H1 (cell line): ENCODE measurements around the gene RDH11. TPM values are rescaled to one million over a fixed set of nuclear protein-coding genes. Genes with fewer than 3 reads are reported as not detected.

Source experiments
- CTCF ChIA-PET: fragments of 300-600 bp; sonication (Branson Sonifier 250); formaldehyde crosslinking; loops from one replicate; lab custom pipeline; 2021; ENCODE audit not compliant: partially characterized antibody; lab: Charles Lee
- POLR2A ChIA-PET: fragments of 300-600 bp; sonication (Branson Sonifier 250); formaldehyde crosslinking; loops from one replicate; lab custom pipeline; 2021; ENCODE audit warnings: inconsistent platforms; ENCODE audit not compliant: partially characterized antibody; lab: Charles Lee
- DNase-seq, 2 experiments: peaks; one replicate each; pipeline versions ENCODE4 v3.0.0 to v3.0.0-alpha.2; 2010 to 2022; ENCODE audit warnings: low spot score in 2 of 2, low read depth in 1 of 2, mixed read lengths in 1 of 2
- FAIRE-seq: peaks from 2 replicates; lab custom pipeline; 2011; peaks lifted over from hg19 to GRCh38; lab: Jason Lieb, UNC
- H2AFZ ChIP-seq: 2 replicates; pipeline ENCODE4 v1.8.1; 2012; ENCODE audit warnings: low read length, inconsistent platforms
- H2AK5ac ChIP-seq: 2 replicates; pipeline ENCODE4 v1.6.1; 2013; ENCODE audit warnings: low read depth, low read length
- H2BK120ac ChIP-seq: replicated peaks from 2 replicates; pipeline ENCODE3; 2013; ENCODE audit warnings: low read depth, low read length, inconsistent platforms
- H2BK12ac ChIP-seq: 2 replicates; pipeline ENCODE4 v1.6.1; 2013; ENCODE audit warnings: low read depth, low read length
- H2BK15ac ChIP-seq: 2 replicates; pipeline ENCODE4 v1.6.1; 2013; ENCODE audit warnings: low read length
- H2BK20ac ChIP-seq: 2 replicates; pipeline ENCODE4 v1.6.1; 2013; ENCODE audit warnings: low read length
- H2BK5ac ChIP-seq: 2 replicates; pipeline ENCODE4 v1.6.1; 2013; ENCODE audit warnings: low read depth, low read length
- H3K14ac ChIP-seq: 2 replicates; pipeline ENCODE4 v1.6.1; 2013; ENCODE audit warnings: inconsistent platforms; ENCODE audit not compliant: insufficient read length
- H3K18ac ChIP-seq: 2 replicates; pipeline ENCODE4 v1.6.1; 2013; ENCODE audit warnings: low read length; ENCODE audit errors: extremely low read depth
- H3K23ac ChIP-seq: 2 replicates; pipeline ENCODE4 v1.6.1; 2013; ENCODE audit warnings: inconsistent platforms; ENCODE audit not compliant: insufficient read length
- H3K23me2 ChIP-seq: 2 replicates; pipeline ENCODE4 v1.6.1; 2013; ENCODE audit warnings: low read depth, low read length
- H3K27ac ChIP-seq: 2 replicates; pipeline ENCODE4 v1.6.1; 2011; ENCODE audit warnings: low read depth, low read length, inconsistent platforms
- H3K27me3 ChIP-seq, 4 experiments: replicated peaks in 1 of 4; 1 replicate in 1 of 4; 2 replicates in 3 of 4; pipeline versions ENCODE4 v1.6.1 to v1.8.1; 2011 to 2013; ENCODE audit warnings: low read length in 3 of 4, mild to moderate bottlenecking in 3 of 4, inconsistent platforms in 2 of 4, mixed read lengths in 2 of 4, moderate library complexity in 1 of 4; ENCODE audit not compliant: control insufficient read depth in 3 of 4, insufficient read depth in 3 of 4; ENCODE audit errors: extremely low read depth in 1 of 4
- H3K36me3 ChIP-seq, 4 experiments: 2 replicates each; pipeline versions ENCODE4 v1.6.1 to v1.8.1; 2011 to 2013; ENCODE audit warnings: mild to moderate bottlenecking in 4 of 4, low read length in 3 of 4, moderate library complexity in 2 of 4, control low read depth in 1 of 4, inconsistent platforms in 1 of 4; ENCODE audit not compliant: insufficient read depth in 4 of 4, control insufficient read depth in 2 of 4
- H3K4ac ChIP-seq: replicated peaks from 2 replicates; pipeline ENCODE3; 2013; ENCODE audit warnings: low read length, low read depth, mixed read lengths, inconsistent platforms; ENCODE audit not compliant: insufficient read length
- H3K4me1 ChIP-seq, 4 experiments: replicated peaks in 1 of 4; 1 replicate in 1 of 4; 2 replicates in 3 of 4; pipeline versions ENCODE4 v1.6.1 to v1.8.1; 2011 to 2013; ENCODE audit warnings: low read length in 3 of 4, inconsistent platforms in 2 of 4, mixed read lengths in 1 of 4; ENCODE audit not compliant: insufficient read depth in 4 of 4, control insufficient read depth in 3 of 4
- H3K4me2 ChIP-seq, 2 experiments: 2 replicates each; pipeline versions ENCODE4 v1.6.1 to v1.8.1; 2011 to 2013; ENCODE audit warnings: low read depth in 2 of 2, low read length in 2 of 2, control low read depth in 1 of 2, inconsistent platforms in 1 of 2, mild to moderate bottlenecking in 1 of 2; ENCODE audit not compliant: insufficient read depth in 1 of 2
- H3K4me3 ChIP-seq, 4 experiments: fragments of 200-600, 300-600 bp in 1 of 4; sonication (generic), shearing (Covaris generic), sonication (Bioruptor Twin) in 1 of 4; 2 replicates each; pipeline versions ENCODE4 v1.5.1 to v1.8.1; 2011 to 2016; ENCODE audit warnings: low read length in 4 of 4, low read depth in 3 of 4, control low read depth in 2 of 4, inconsistent platforms in 2 of 4, mild to moderate bottlenecking in 2 of 4, mixed read lengths in 1 of 4, moderate library complexity in 1 of 4; ENCODE audit not compliant: insufficient read depth in 2 of 4; ENCODE audit errors: extremely low read depth in 1 of 4
- H3K56ac ChIP-seq: replicated peaks from 2 replicates; pipeline ENCODE3; 2013; ENCODE audit warnings: low read depth, mild to moderate bottlenecking, mixed read lengths, low read length, inconsistent platforms; ENCODE audit not compliant: insufficient read length
- H3K79me1 ChIP-seq: 2 replicates; pipeline ENCODE4 v1.6.1; 2013; ENCODE audit warnings: low read depth, low read length, control low read depth
- H3K79me2 ChIP-seq, 2 experiments: 2 replicates each; pipeline versions ENCODE4 v1.6.1 to v1.8.1; 2012 to 2013; ENCODE audit warnings: low read length in 2 of 2, mild to moderate bottlenecking in 2 of 2, inconsistent platforms in 1 of 2; ENCODE audit not compliant: insufficient read depth in 2 of 2, control insufficient read depth in 1 of 2
- H3K9ac ChIP-seq, 4 experiments: replicated peaks in 1 of 4; 1 replicate in 1 of 4; 2 replicates in 3 of 4; pipeline versions ENCODE4 v1.6.1 to v1.8.1; 2011 to 2013; ENCODE audit warnings: low read depth in 3 of 4, low read length in 3 of 4, control low read depth in 2 of 4, mild to moderate bottlenecking in 2 of 4, moderate library complexity in 2 of 4, inconsistent platforms in 1 of 4; ENCODE audit errors: extremely low read depth in 1 of 4
- H3K9me3 ChIP-seq, 2 experiments: 2 replicates each; pipeline versions ENCODE4 v1.6.1 to v1.8.1; 2012 to 2013; ENCODE audit warnings: mild to moderate bottlenecking in 2 of 2, moderate library complexity in 2 of 2, control low read depth in 1 of 2, inconsistent platforms in 1 of 2, low read depth in 1 of 2, low read length in 1 of 2, mixed read lengths in 1 of 2; ENCODE audit not compliant: insufficient read depth in 2 of 2
- H4K20me1 ChIP-seq, 2 experiments: replicated peaks in 1 of 2; 2 replicates each; pipeline versions ENCODE3 to v1.8.1; 2011 to 2013; ENCODE audit warnings: inconsistent platforms in 2 of 2, low read length in 2 of 2, mild to moderate bottlenecking in 1 of 2; ENCODE audit not compliant: insufficient read depth in 2 of 2, control insufficient read depth in 1 of 2
- H4K5ac ChIP-seq: 2 replicates; pipeline ENCODE4 v1.6.1; 2013; ENCODE audit warnings: low read length, low read depth, mixed read lengths, inconsistent platforms; ENCODE audit not compliant: insufficient read length
- H4K8ac ChIP-seq: 2 replicates; pipeline ENCODE4 v1.8.0; 2013; ENCODE audit warnings: mild to moderate bottlenecking, moderate library complexity, low read length, inconsistent platforms; ENCODE audit not compliant: insufficient read depth; ENCODE audit errors: extremely low read depth
- H4K91ac ChIP-seq: replicated peaks from 2 replicates; pipeline ENCODE3; 2013; ENCODE audit warnings: low read length, mixed read lengths, inconsistent platforms; ENCODE audit not compliant: insufficient read length
- BRCA1 ChIP-seq: IDR thresholded peaks from 2 replicates; pipeline ENCODE4 v1.6.1; 2012; ENCODE audit warnings: low read depth, low read length, improper control_type of control experiment
- WGBS, 2 experiments: shearing (Covaris generic) in 1 of 2; methylation state at CpG; one replicate each; pipeline versions ENCODE4 v1.1.6 to v1.1.7; 2013 to 2015; ENCODE audit warnings: low lambda C conversion rate in 2 of 2, mixed read lengths in 2 of 2, inconsistent platforms in 1 of 2, low coverage in 1 of 2, missing lambda C conversion rate in 1 of 2; ENCODE audit not compliant: insufficient replicate concordance in 2 of 2, insufficient coverage in 1 of 2, insufficient read length in 1 of 2; ENCODE audit errors: extremely low coverage in 1 of 2, missing lambda C conversion rate in 1 of 2; 5-methylcytosine and 5-hydroxymethylcytosine counted together
- polyA plus RNA-seq, 7 experiments: library from polyadenylated mRNA; depleted of rRNA in 3 of 7; stranded (reverse) in 5 of 7; unstranded in 2 of 7; fragments of >200 nt in 5 of 7; fragments of 200-250 nt in 2 of 7; gene quantifications; 1 replicate in 5 of 7; 2 replicates in 1 of 7; 4 replicates in 1 of 7; pipeline versions ENCODE4 v1.2.1 to v1.2.3, GENCODE V29; 2011 to 2013; ENCODE audit warnings: missing spikeins in 2 of 7, mixed read lengths in 2 of 7
- total RNA-seq: library from RNA; stranded (reverse); fragmentation: NEBNext Ultra II Directional; extraction: Animal tissue kit (Norgen Biotek cat#: 25700); gene quantifications from 2 replicates; pipeline ENCODE4 v1.2.1, GENCODE V29; 2021

The RDH11 gene
- total and polyA plus RNA-seq, 2 of the 8 experiments (the other 6 are each of a cell fraction or from before 2014, with no cell fraction given), result 104 to 117 TPM

GRCh38 chr14:67705211-67705610 lies 9.6 kb upstream of the RDH11 start:
- Histone ChIP-seq H2AK5ac (no peak overlapping the region), H3K23ac (no peak overlapping the region), H4K8ac (no peak overlapping the region), H4K5ac (no peak overlapping the region), H2BK20ac (no peak overlapping the region), H3K4ac (no peak overlapping the region), H3K14ac (no peak overlapping the region), H3K9me3 (peaks cover 14 to 17% of the 10 kb centered on the region in 2 experiments), H3K23me2 (no peaks in the 10 kb centered on the region), H3K27ac (no peak overlapping the region), H3K36me3 (no peaks in the 10 kb centered on the region), H3K4me3 (no peak overlapping the region), H2BK5ac (no peak overlapping the region), H3K9ac (no peak overlapping the region), H3K18ac (no peak overlapping the region), H3K27me3 (no peaks in the 10 kb centered on the region), H2BK15ac (no peak overlapping the region), H3K4me2 (no peak overlapping the region), H4K20me1 (no peaks in the 10 kb centered on the region), H3K4me1 (no peaks in the 10 kb centered on the region), H2BK12ac (no peak overlapping the region), H3K79me1 (no peaks in the 10 kb centered on the region), H2AFZ (no peak overlapping the region), H3K56ac (no peak overlapping the region), H3K79me2 (no peaks in the 10 kb centered on the region), H4K91ac (no peak overlapping the region), H2BK120ac (no peak overlapping the region)
- CTCF ChIA-PET, result interaction anchor here (0.6 to 6.7 kb wide), 35 partner anchors 9 to 543 kb away, joined by 3 to 147 read pairs (median 7); partner anchors contain the start of genes ARG2, ATP6V1D, EIF2S1 and PIGH
- WGBS, 2 experiments, result 87% methylated on average over 3 of the region's 3 CpGs; no CpG with 5 or more reads in 1 of the 2 experiments
- no peak for FAIRE-seq
- no peak for DNase-seq
- POLR2A ChIA-PET, result interaction anchor here (2.5 kb wide), 1 partner anchor 10 kb away, joined by 13 read pairs; the partner anchor contains the start of gene RDH11
- no peak for TF ChIP-seq BRCA1
